CD14-positive monocyte (primary cell): ENCODE measurements around the gene ZNF282. TPM values are rescaled to one million over a fixed set of nuclear protein-coding genes. Genes with fewer than 3 reads are reported as not detected.
A peak's percentile ranks its signal among the peaks of the same experiment; 100 is the strongest.

Experiments used
- DNase-seq, 3 donors: peaks; one replicate each; pipeline ENCODE4 v3.0.0-alpha.2; 2011 to 2022
- H2AFZ ChIP-seq: 2 replicates; pipeline ENCODE4 v1.6.0; 2012; ENCODE audit warnings: mild to moderate bottlenecking, low read depth, low read length, inconsistent platforms; ENCODE audit not compliant: insufficient read depth, poor library complexity, severe bottlenecking
- H3K27ac ChIP-seq, 2 donors: 1 replicate in 1 of 2; 2 replicates in 1 of 2; pipeline ENCODE4 v1.5.1; 2012 to 2013; ENCODE audit warnings: low read length in 2 of 2, control low read depth in 1 of 2, inconsistent platforms in 1 of 2, low read depth in 1 of 2, mild to moderate bottlenecking in 1 of 2
- H3K27me3 ChIP-seq, 2 donors: one replicate each; pipeline versions ENCODE4 v1.6.0 to v1.6.1; 2011 to 2013; ENCODE audit warnings: low read length in 2 of 2; ENCODE audit not compliant: control insufficient read depth in 2 of 2, insufficient read depth in 2 of 2
- H3K36me3 ChIP-seq, 2 donors: replicated peaks in 1 of 2; 1 replicate in 1 of 2; 2 replicates in 1 of 2; pipeline versions ENCODE4 v1.5.1 to v1.6.1; 2012 to 2013; ENCODE audit warnings: low read length in 2 of 2, control low read depth in 1 of 2, inconsistent platforms in 1 of 2, mild to moderate bottlenecking in 1 of 2; ENCODE audit not compliant: insufficient read depth in 2 of 2, control insufficient read depth in 1 of 2
- H3K4me1 ChIP-seq, 2 donors: 1 replicate in 1 of 2; 2 replicates in 1 of 2; pipeline versions ENCODE4 v1.5.1 to v1.6.1; 2012 to 2013; ENCODE audit warnings: low read length in 2 of 2, control low read depth in 1 of 2, inconsistent platforms in 1 of 2, mild to moderate bottlenecking in 1 of 2, moderate library complexity in 1 of 2; ENCODE audit not compliant: insufficient read depth in 2 of 2, control insufficient read depth in 1 of 2
- H3K4me2 ChIP-seq: replicated peaks from 2 replicates; pipeline ENCODE3; 2012; ENCODE audit warnings: low read length, moderate library complexity, mild to moderate bottlenecking; ENCODE audit not compliant: poor library complexity, severe bottlenecking; ENCODE audit errors: extremely low read depth
- H3K4me3 ChIP-seq, 3 experiments: fragments of 200-600 bp in 1 of 3; sonication (generic) in 1 of 3; replicated peaks in 1 of 3; 1 replicate in 2 of 3; 2 replicates in 1 of 3; pipeline ENCODE4 v1.5.1; 2011 to 2013; ENCODE audit warnings: low read length in 3 of 3, mild to moderate bottlenecking in 3 of 3, control low read depth in 2 of 3, low read depth in 2 of 3, inconsistent platforms in 1 of 3, moderate library complexity in 1 of 3
- H3K79me2 ChIP-seq: 2 replicates; pipeline ENCODE4 v1.6.0; 2012; ENCODE audit warnings: mild to moderate bottlenecking, control low read depth, inconsistent platforms, low read length, moderate library complexity; ENCODE audit not compliant: insufficient read depth
- H3K9ac ChIP-seq: 2 replicates; pipeline ENCODE4 v1.6.0; 2017; ENCODE audit warnings: low read length, mild to moderate bottlenecking; ENCODE audit not compliant: insufficient read depth, poor library complexity, severe bottlenecking
- H3K9me3 ChIP-seq, 2 donors: replicated peaks in 1 of 2; 1 replicate in 1 of 2; 2 replicates in 1 of 2; pipeline versions ENCODE4 v1.5.1 to v1.6.1; 2012 to 2013; ENCODE audit warnings: low read length in 2 of 2, control low read depth in 1 of 2; ENCODE audit not compliant: control insufficient read depth in 1 of 2, insufficient read depth in 1 of 2
- H4K20me1 ChIP-seq: 2 replicates; pipeline ENCODE4 v1.6.0; 2012; ENCODE audit warnings: mild to moderate bottlenecking, low read length, control low read depth, moderate library complexity; ENCODE audit not compliant: insufficient read depth
- H3K27ac Mint-ChIP-seq, 7 donors: one replicate each; pipeline ENCODE4 v1.8.0; 2020; ENCODE audit warnings: mild to moderate bottlenecking in 7 of 7, mixed read lengths in 7 of 7, moderate library complexity in 6 of 7, inconsistent platforms in 2 of 7
- H3K27me3 Mint-ChIP-seq, 3 donors: one replicate each; pipeline ENCODE4 v1.8.0; 2021 to 2022; ENCODE audit warnings: low read depth in 3 of 3, mild to moderate bottlenecking in 3 of 3, mixed read lengths in 3 of 3, moderate library complexity in 3 of 3, inconsistent platforms in 1 of 3
- H3K36me3 Mint-ChIP-seq, 2 donors: one replicate each; pipeline ENCODE4 v1.8.0; 2020; ENCODE audit warnings: mixed read lengths in 2 of 2, inconsistent platforms in 1 of 2, mild to moderate bottlenecking in 1 of 2
- H3K4me1 Mint-ChIP-seq: one replicate; pipeline ENCODE4 v1.8.0; 2020; ENCODE audit warnings: mild to moderate bottlenecking, mixed read lengths
- H3K4me3 Mint-ChIP-seq, 2 donors: one replicate each; pipeline ENCODE4 v1.8.0; 2020; ENCODE audit warnings: mild to moderate bottlenecking in 2 of 2, mixed read lengths in 2 of 2, moderate library complexity in 1 of 2
- H3K9me3 Mint-ChIP-seq, 7 donors: one replicate each; pipeline ENCODE4 v1.8.0; 2020 to 2022; ENCODE audit warnings: mixed read lengths in 7 of 7, mild to moderate bottlenecking in 6 of 7, moderate library complexity in 6 of 7, inconsistent platforms in 2 of 7
- CTCF ChIP-seq: fragments of 200-600 bp; IDR thresholded peaks from one replicate; pipeline ENCODE4 v1.8.0; 2022; ENCODE audit warnings: antibody characterized with exemption, mild to moderate bottlenecking
- WGBS: methylation state at CpG from one replicate; pipeline ENCODE4 v1.1.5; 2013; ENCODE audit warnings: missing lambda C conversion rate; ENCODE audit not compliant: insufficient coverage; 5-methylcytosine and 5-hydroxymethylcytosine counted together
- intact Hi-C, 2 donors: fragments of 100-400 bp; cut with micrococcal nuclease; formaldehyde crosslinking; loops; one replicate each; pipeline versions ENCODE4 v1.15.0 to v1.15.1; 2023
- polyA plus RNA-seq, 3 donors: library from polyadenylated mRNA; depleted of rRNA in 1 of 3; unstranded in 2 of 3; stranded (reverse) in 1 of 3; fragments of 300-500 nt in 2 of 3; fragments of >200 nt in 1 of 3; fragmentation: Illumina TruSeq in 2 of 3; gene quantifications; 1 replicate in 2 of 3; 2 replicates in 1 of 3; pipeline ENCODE4 v1.2.3, GENCODE V29; 2012 to 2021

Gene ZNF282
- polyA plus RNA-seq, 3 donors = 0.51 to 6.2 (median 0.86) TPM

- H3K4me3 Mint-ChIP-seq = no peak overlapping the region
- 100% methylated on average over 2 of the region's 5 CpGs for WGBS
- H3K27ac Mint-ChIP-seq = no peak overlapping the region
- intact Hi-C loops = no loop called here
- Histone ChIP-seq H3K79me2 (peaks cover 49% of the 10 kb centered on the region), H3K9me3 (peaks cover 5 to 6% of the 10 kb centered on the region in 2 donors), H2AFZ (no peak overlapping the region), H4K20me1 (peaks cover 30% of the 10 kb centered on the region), H3K9ac (no peak overlapping the region), H3K4me1 (peaks cover 17 to 20% of the 10 kb centered on the region in 2 donors), H3K4me2 (no peak overlapping the region), H3K27me3 (no peaks in the 10 kb centered on the region), H3K4me3 (no peak overlapping the region), H3K27ac (no peak overlapping the region), H3K36me3 (no peaks in the 10 kb centered on the region)
- no peak for DNase-seq
- no peak for TF ChIP-seq CTCF
- peaks cover 0 to 20% of the 10 kb centered on the region in 2 donors for H3K36me3 Mint-ChIP-seq
- peaks cover 36% of the 10 kb centered on the region for H3K4me1 Mint-ChIP-seq
- peaks cover 3 to 11% (median 8%) of the 10 kb centered on the region in 7 donors for H3K9me3 Mint-ChIP-seq
- peaks cover 2% of the 10 kb centered on the region in 3 donors for H3K27me3 Mint-ChIP-seq
These were observed 46.4 kb downstream of the ZNF282 start for GRCh38 chr7:149241696-149242095.

- peaks cover 59% of the 10 kb centered on the region for H3K79me2 ChIP-seq
- H3K27me3 Mint-ChIP-seq = no peaks in the 10 kb centered on the region
These were observed 49.9 kb downstream of the ZNF282 start for GRCh38 chr7:149245244-149245643.

More at GRCh38 chr7:149245244-149245643, 49.9 kb downstream of the ZNF282 start:
- no peak overlapping the region for H3K4me3 ChIP-seq
- Mint-ChIP-seq H3K27ac (peak overlapping the region in 2 of 7 donors; percentile 3 to 10), H3K4me3 (no peak overlapping the region), H3K4me1 (peaks cover 22% of the 10 kb centered on the region), H3K9me3 (peaks cover 3 to 10% (median 8%) of the 10 kb centered on the region in 7 donors), H3K36me3 (peaks cover 10 to 29% of the 10 kb centered on the region in 2 donors)
- DNase-seq = no peak
- H4K20me1 ChIP-seq = peaks cover 47% of the 10 kb centered on the region
- peaks cover 5 to 6% of the 10 kb centered on the region in 2 donors for H3K9me3 ChIP-seq
- H3K4me1 ChIP-seq = peaks cover 6 to 7% of the 10 kb centered on the region in 2 donors
- H3K36me3 ChIP-seq = peaks cover 3 to 8% of the 10 kb centered on the region in 2 donors
- no peak overlapping the region for H3K4me2 ChIP-seq
- intact Hi-C loops = no loop called here
- WGBS = no CpG with 5 or more reads among the region's 5 CpGs
- H3K27me3 ChIP-seq = no peaks in the 10 kb centered on the region
- H2AFZ ChIP-seq = no peak overlapping the region
- TF ChIP-seq CTCF = no peak
- H3K27ac ChIP-seq = no peak overlapping the region
- H3K9ac ChIP-seq = no peak overlapping the region
